GM12878 (cell line): ENCODE measurements around the gene TLR10. TPM values are rescaled to one million over a fixed set of nuclear protein-coding genes. Genes with fewer than 3 reads are reported as not detected.

Source experiments
- ATAC-seq: fragments of 200-7000 bp; cut with Tn5 transposase; 3 replicates; pipeline ENCODE4 v1.9.1; 2020; ENCODE audit warnings: mild to moderate bottlenecking, moderate library complexity
- BruUV-seq: library from RNA; stranded (reverse); fragments of 400-500 nt; replicated peaks from 2 replicates; lab custom pipeline; 2021; lab: Mats Ljungman, UMichigan
- CTCF ChIA-PET: fragments of 300-600 bp; sonication (Branson Sonifier 250); formaldehyde crosslinking; extraction: SDS; loops from one replicate; lab custom pipeline; 2021; ENCODE audit warnings: inconsistent platforms; lab: Yijun Ruan, JAX
- POLR2A ChIA-PET: fragments of 350-600 bp; formaldehyde crosslinking; extraction: SDS; loops from one replicate; lab custom pipeline; 2021; ENCODE audit warnings: inconsistent platforms; lab: Charles Lee
- RAD21 ChIA-PET: fragments of 300-600 bp; sonication (Branson Sonifier 250); formaldehyde crosslinking; loops from one replicate; lab custom pipeline; 2023; ENCODE audit warnings: antibody characterized with exemption; ENCODE audit not compliant: unreplicated experiment; lab: Charles Lee
- SMC1A ChIA-PET: fragments of 300-600 bp; sonication (Branson Sonifier 250); formaldehyde crosslinking; loops from one replicate; lab custom pipeline; 2023; ENCODE audit not compliant: unreplicated experiment, uncharacterized antibody; lab: Charles Lee
- DNase-seq: peaks from one replicate; pipeline ENCODE4 v3.0.0-alpha.2; 2011; ENCODE audit warnings: low read depth, low spot score
- FAIRE-seq: peaks from 3 replicates; lab custom pipeline; 2011; peaks lifted over from hg19 to GRCh38; lab: Jason Lieb, UNC
- H2AFZ ChIP-seq: 2 replicates; pipeline ENCODE4 v1.6.0; 2011; ENCODE audit warnings: low read depth, low read length, control low read depth; ENCODE audit not compliant: control insufficient read depth
- H3K27ac ChIP-seq: 2 replicates; pipeline ENCODE4 v1.5.1; 2011; ENCODE audit warnings: control low read depth; ENCODE audit not compliant: control insufficient read depth, insufficient read depth
- H3K27me3 ChIP-seq, 2 experiments: replicated peaks in 1 of 2; 2 replicates each; pipeline versions ENCODE4 v1.6.0 to v1.6.1; 2011; ENCODE audit warnings: low read length in 1 of 2; ENCODE audit not compliant: control insufficient read depth in 2 of 2, insufficient read depth in 2 of 2
- H3K36me3 ChIP-seq, 2 experiments: 2 replicates each; pipeline ENCODE4 v1.5.1; 2011; ENCODE audit warnings: low read length in 1 of 2; ENCODE audit not compliant: control insufficient read depth in 2 of 2, insufficient read depth in 2 of 2
- H3K4me1 ChIP-seq: 2 replicates; pipeline ENCODE4 v1.6.1; 2011; ENCODE audit warnings: mild to moderate bottlenecking, low read length, moderate library complexity, mixed read lengths; ENCODE audit not compliant: control insufficient read depth, insufficient read depth
- H3K4me2 ChIP-seq: 2 replicates; pipeline ENCODE4 v1.6.0; 2011; ENCODE audit warnings: control low read depth; ENCODE audit not compliant: control insufficient read depth, insufficient read depth
- H3K4me3 ChIP-seq: fragments of 200-600 bp; sonication (generic); 2 replicates; pipeline ENCODE4 v1.5.1; 2016
- H3K79me2 ChIP-seq: 2 replicates; pipeline ENCODE4 v1.6.0; 2011; ENCODE audit warnings: low read length; ENCODE audit not compliant: control insufficient read depth, insufficient read depth
- H3K9ac ChIP-seq: 2 replicates; pipeline ENCODE4 v1.8.0; 2011; ENCODE audit warnings: low read length, control low read depth, mixed read lengths; ENCODE audit not compliant: control insufficient read depth, insufficient read depth
- H3K9me3 ChIP-seq: replicated peaks from 3 replicates; pipeline ENCODE4 v1.5.1; 2011; ENCODE audit warnings: mild to moderate bottlenecking, low read length; ENCODE audit not compliant: control insufficient read depth, insufficient read depth
- H4K20me1 ChIP-seq: 2 replicates; pipeline ENCODE4 v1.6.0; 2011; ENCODE audit not compliant: control insufficient read depth, insufficient read depth
- ATF3 ChIP-seq: IDR thresholded peaks from 2 replicates; pipeline ENCODE4 v1.6.1; 2011; ENCODE audit warnings: low read depth, mild to moderate bottlenecking, low read length, moderate library complexity, borderline replicate concordance; ENCODE audit errors: extremely low read depth
- EZH2 ChIP-seq: IDR thresholded peaks from 2 replicates; pipeline ENCODE4 v1.6.1; 2012; ENCODE audit warnings: low read depth, mild to moderate bottlenecking, control low read depth, inconsistent platforms, low read length, borderline replicate concordance; ENCODE audit not compliant: control insufficient read depth
- IKZF1 ChIP-seq: fragments of 450-650 bp; conservative IDR thresholded peaks from 2 replicates; pipeline ENCODE4 v1.6.1; 2017; ENCODE audit warnings: antibody characterized with exemption, mild to moderate bottlenecking
- IKZF2 ChIP-seq, 2 experiments: fragments of 450-650 bp; IDR thresholded peaks; 2 replicates each; pipeline ENCODE4 v1.6.1; 2017; ENCODE audit warnings: mild to moderate bottlenecking in 2 of 2, moderate library complexity in 2 of 2
- KDM1A ChIP-seq: fragments of 200-600 bp; sonication (generic); IDR thresholded peaks from 2 replicates; pipeline ENCODE4 v1.6.1; 2016; ENCODE audit warnings: borderline replicate concordance
- NFYA ChIP-seq: IDR thresholded peaks from 2 replicates; pipeline ENCODE4 v1.6.1; 2011; ENCODE audit warnings: low read depth, mild to moderate bottlenecking, low read length, improper control_type of control experiment, borderline replicate concordance
- POLR2A ChIP-seq: IDR thresholded peaks from 2 replicates; pipeline ENCODE4 v1.6.1; 2011; ENCODE audit warnings: low read depth, mild to moderate bottlenecking, low read length
- RAD21 ChIP-seq: IDR thresholded peaks from 2 replicates; pipeline ENCODE4 v1.6.1; 2011; ENCODE audit warnings: mild to moderate bottlenecking, low read depth, low read length, moderate library complexity; ENCODE audit not compliant: insufficient read depth
- RB1 ChIP-seq: fragments of 450-650 bp; formaldehyde crosslinking; IDR thresholded peaks from 2 replicates; pipeline ENCODE4 v1.6.1; 2017; ENCODE audit warnings: mild to moderate bottlenecking, borderline replicate concordance
- SUPT20H ChIP-seq: IDR thresholded peaks from 2 replicates; pipeline ENCODE4 v1.6.1; 2011; ENCODE audit warnings: low read depth, mild to moderate bottlenecking, low read length, moderate library complexity, borderline replicate concordance; ENCODE audit not compliant: control insufficient read depth
- TBL1XR1 ChIP-seq: IDR thresholded peaks from 2 replicates; pipeline ENCODE4 v1.6.1; 2012; ENCODE audit warnings: low read depth, low read length, improper control_type of control experiment
- WGBS: methylation state at CpG from one replicate; pipeline ENCODE4 v1.1.6; 2016; ENCODE audit warnings: low lambda C conversion rate; ENCODE audit not compliant: insufficient replicate concordance, insufficient coverage; ENCODE audit errors: missing lambda C conversion rate; 5-methylcytosine and 5-hydroxymethylcytosine counted together
- in situ Hi-C: fragments of 300-500 bp; cut with MboI; formaldehyde crosslinking; loops from 9 replicates; pipeline ENCODE4 v1.14.3; 2018; ENCODE audit warnings: mixed read lengths
- intact Hi-C: fragments of 100-400 bp; cut with micrococcal nuclease; formaldehyde crosslinking; loops from one replicate; pipeline ENCODE4 v1.14.2; 2022; ENCODE audit not compliant: unreplicated experiment
- polyA plus RNA-seq, 11 experiments: library from polyadenylated mRNA; depleted of rRNA in 4 of 11; unstranded in 6 of 11; stranded (reverse) in 5 of 11; fragments of >200 nt; fragmentation: Nextera tagmentation in 4 of 11; fragmentation: Illumina TruSeq in 1 of 11; extraction: Ambion mirVana in 4 of 11; extraction: Trizol in 1 of 11; gene quantifications; 1 replicate in 1 of 11; 2 replicates in 10 of 11; pipeline versions ENCODE4 v1.2.1 to v1.2.3, GENCODE V29; 2011 to 2016; ENCODE audit warnings: inconsistent platforms in 2 of 11, missing spikeins in 2 of 11, low read depth in 1 of 11
- total RNA-seq, 4 experiments: library from RNA; depleted of rRNA in 3 of 4; stranded (reverse); fragments of >200 nt in 3 of 4; fragmentation: Illumina TruSeq in 1 of 4; extraction: Trizol in 1 of 4; gene quantifications; 2 replicates each; pipeline versions ENCODE4 v1.2.1 to v1.2.3, GENCODE V29; 2013 to 2021
- TF ChIP-seq, protein P1 (sequence below), 3 experiments: IDR thresholded peaks in 2 of 3; conservative IDR thresholded peaks in 1 of 3; 2 replicates each; pipeline ENCODE4 v1.5.1; 2011; ENCODE audit warnings: low read depth in 3 of 3, low read length in 3 of 3, mild to moderate bottlenecking in 3 of 3, control low read depth in 2 of 3, moderate library complexity in 2 of 3, inconsistent platforms in 1 of 3, mixed read lengths in 1 of 3; ENCODE audit not compliant: control insufficient read depth in 2 of 3, insufficient read depth in 1 of 3; ENCODE audit errors: extremely low read depth in 1 of 3
- TF ChIP-seq, protein P2 (sequence below): fragments of 150-350 bp; IDR thresholded peaks from 2 replicates; pipeline ENCODE4 v1.6.1; 2014; ENCODE audit warnings: mild to moderate bottlenecking, low read depth, low read length
- TF ChIP-seq, protein P3 (sequence below): fragments of 450-650 bp; formaldehyde crosslinking; IDR thresholded peaks from 2 replicates; pipeline ENCODE4 v1.4.0; 2020; ENCODE audit warnings: mild to moderate bottlenecking, moderate library complexity

The TLR10 gene
- total and polyA plus RNA-seq, 10 of the 15 experiments (the other 5 are each of a cell fraction or from before 2014, with no cell fraction given), result 31.5 to 149 (median 64.9) TPM

- Histone ChIP-seq H2AFZ (no peak overlapping the region), H4K20me1 (no peaks in the 10 kb centered on the region), H3K27ac (no peak overlapping the region), H3K36me3 (no peaks in the 10 kb centered on the region), H3K4me3 (no peak overlapping the region), H3K27me3 (no peaks in the 10 kb centered on the region), H3K9me3 (peaks cover 6% of the 10 kb centered on the region; the same call in 2 of the 3 replicates), H3K9ac (no peak overlapping the region), H3K4me2 (no peak overlapping the region), H3K79me2 (no peaks in the 10 kb centered on the region), H3K4me1 (peaks cover 16% of the 10 kb centered on the region)
- 100% methylated on average over 4 of the region's 4 CpGs for WGBS
- FAIRE-seq, result no peak
- no peak for ATAC-seq
- POLR2A ChIA-PET, result interaction anchor here (0.8 kb wide), 1 partner anchor 639 kb away, joined by 3 read pairs; no protein-coding TSS in a partner anchor
- RAD21 ChIA-PET, result interaction anchor here (1.3 to 6.9 kb wide), 5 partner anchors 53 to 659 kb away, joined by 3 to 66 read pairs (median 5); no protein-coding TSS in a partner anchor
- no peak for TF ChIP-seq SUPT20H
- TF ChIP-seq ATF3, result no peak
- no peak for TF ChIP-seq IKZF2 (IDR thresholded peaks at IDR 0.05)
- no peak for TF ChIP-seq IKZF1
- TF ChIP-seq, protein P1, sequence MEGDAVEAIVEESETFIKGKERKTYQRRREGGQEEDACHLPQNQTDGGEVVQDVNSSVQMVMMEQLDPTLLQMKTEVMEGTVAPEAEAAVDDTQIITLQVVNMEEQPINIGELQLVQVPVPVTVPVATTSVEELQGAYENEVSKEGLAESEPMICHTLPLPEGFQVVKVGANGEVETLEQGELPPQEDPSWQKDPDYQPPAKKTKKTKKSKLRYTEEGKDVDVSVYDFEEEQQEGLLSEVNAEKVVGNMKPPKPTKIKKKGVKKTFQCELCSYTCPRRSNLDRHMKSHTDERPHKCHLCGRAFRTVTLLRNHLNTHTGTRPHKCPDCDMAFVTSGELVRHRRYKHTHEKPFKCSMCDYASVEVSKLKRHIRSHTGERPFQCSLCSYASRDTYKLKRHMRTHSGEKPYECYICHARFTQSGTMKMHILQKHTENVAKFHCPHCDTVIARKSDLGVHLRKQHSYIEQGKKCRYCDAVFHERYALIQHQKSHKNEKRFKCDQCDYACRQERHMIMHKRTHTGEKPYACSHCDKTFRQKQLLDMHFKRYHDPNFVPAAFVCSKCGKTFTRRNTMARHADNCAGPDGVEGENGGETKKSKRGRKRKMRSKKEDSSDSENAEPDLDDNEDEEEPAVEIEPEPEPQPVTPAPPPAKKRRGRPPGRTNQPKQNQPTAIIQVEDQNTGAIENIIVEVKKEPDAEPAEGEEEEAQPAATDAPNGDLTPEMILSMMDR (IDR thresholded peaks at IDR 0.05 in 2 of 3, conservative IDR thresholded peaks at IDR 0.05 in 1 of 3; ENCODE audit: control insufficient read depth in 2 of 3, extremely low read depth in 1 of 3, insufficient read depth in 1 of 3, low read depth in 3 of 3, low read length in 3 of 3), result 0 out of 6 replicates have a peak, but pooled peaks of 1 of the 3 experiments have one; percentile 6
- TF ChIP-seq KDM1A, result no peak
- no peak for TF ChIP-seq NFYA
- no peak for TF ChIP-seq TBL1XR1
- no peak for TF ChIP-seq EZH2
- TF ChIP-seq, protein P2, sequence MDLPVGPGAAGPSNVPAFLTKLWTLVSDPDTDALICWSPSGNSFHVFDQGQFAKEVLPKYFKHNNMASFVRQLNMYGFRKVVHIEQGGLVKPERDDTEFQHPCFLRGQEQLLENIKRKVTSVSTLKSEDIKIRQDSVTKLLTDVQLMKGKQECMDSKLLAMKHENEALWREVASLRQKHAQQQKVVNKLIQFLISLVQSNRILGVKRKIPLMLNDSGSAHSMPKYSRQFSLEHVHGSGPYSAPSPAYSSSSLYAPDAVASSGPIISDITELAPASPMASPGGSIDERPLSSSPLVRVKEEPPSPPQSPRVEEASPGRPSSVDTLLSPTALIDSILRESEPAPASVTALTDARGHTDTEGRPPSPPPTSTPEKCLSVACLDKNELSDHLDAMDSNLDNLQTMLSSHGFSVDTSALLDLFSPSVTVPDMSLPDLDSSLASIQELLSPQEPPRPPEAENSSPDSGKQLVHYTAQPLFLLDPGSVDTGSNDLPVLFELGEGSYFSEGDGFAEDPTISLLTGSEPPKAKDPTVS, result no peak
- TF ChIP-seq, protein P3, sequence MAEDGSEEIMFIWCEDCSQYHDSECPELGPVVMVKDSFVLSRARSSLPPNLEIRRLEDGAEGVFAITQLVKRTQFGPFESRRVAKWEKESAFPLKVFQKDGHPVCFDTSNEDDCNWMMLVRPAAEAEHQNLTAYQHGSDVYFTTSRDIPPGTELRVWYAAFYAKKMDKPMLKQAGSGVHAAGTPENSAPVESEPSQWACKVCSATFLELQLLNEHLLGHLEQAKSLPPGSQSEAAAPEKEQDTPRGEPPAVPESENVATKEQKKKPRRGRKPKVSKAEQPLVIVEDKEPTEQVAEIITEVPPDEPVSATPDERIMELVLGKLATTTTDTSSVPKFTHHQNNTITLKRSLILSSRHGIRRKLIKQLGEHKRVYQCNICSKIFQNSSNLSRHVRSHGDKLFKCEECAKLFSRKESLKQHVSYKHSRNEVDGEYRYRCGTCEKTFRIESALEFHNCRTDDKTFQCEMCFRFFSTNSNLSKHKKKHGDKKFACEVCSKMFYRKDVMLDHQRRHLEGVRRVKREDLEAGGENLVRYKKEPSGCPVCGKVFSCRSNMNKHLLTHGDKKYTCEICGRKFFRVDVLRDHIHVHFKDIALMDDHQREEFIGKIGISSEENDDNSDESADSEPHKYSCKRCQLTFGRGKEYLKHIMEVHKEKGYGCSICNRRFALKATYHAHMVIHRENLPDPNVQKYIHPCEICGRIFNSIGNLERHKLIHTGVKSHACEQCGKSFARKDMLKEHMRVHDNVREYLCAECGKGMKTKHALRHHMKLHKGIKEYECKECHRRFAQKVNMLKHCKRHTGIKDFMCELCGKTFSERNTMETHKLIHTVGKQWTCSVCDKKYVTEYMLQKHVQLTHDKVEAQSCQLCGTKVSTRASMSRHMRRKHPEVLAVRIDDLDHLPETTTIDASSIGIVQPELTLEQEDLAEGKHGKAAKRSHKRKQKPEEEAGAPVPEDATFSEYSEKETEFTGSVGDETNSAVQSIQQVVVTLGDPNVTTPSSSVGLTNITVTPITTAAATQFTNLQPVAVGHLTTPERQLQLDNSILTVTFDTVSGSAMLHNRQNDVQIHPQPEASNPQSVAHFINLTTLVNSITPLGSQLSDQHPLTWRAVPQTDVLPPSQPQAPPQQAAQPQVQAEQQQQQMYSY (CRISPR knock-in tag), result no peak
- TF ChIP-seq POLR2A, result no peak
- no peak for TF ChIP-seq RB1
- 0 out of 2 replicates have a peak, but pooled peaks have one; percentile 3 for TF ChIP-seq RAD21
- in situ Hi-C loops (no loop called here), intact Hi-C loops (no loop called here)
- DNase-seq, result no peak
- CTCF ChIA-PET, result interaction anchor here (0.6 to 7.1 kb wide), 5 partner anchors 25 to 549 kb away, joined by 3 to 65 read pairs (median 3); no protein-coding TSS in a partner anchor
- no TSS peak for BruUV-seq
- SMC1A ChIA-PET, result interaction anchor here (0.7 to 5.8 kb wide), 6 partner anchors 12 to 551 kb away, joined by 3 to 40 read pairs (median 5); no protein-coding TSS in a partner anchor
Observed at GRCh38 chr4:38728631-38729141, 54.1 kb downstream of the TLR10 start.
